PFSK-1 (cell line): ENCODE measurements around the gene COL23A1.

Source experiments
- SIN3A ChIP-seq: IDR thresholded peaks from 2 replicates; pipeline ENCODE4 v1.6.1; 2012; ENCODE audit warnings: mild to moderate bottlenecking, low read length, moderate library complexity, borderline replicate concordance; ENCODE audit not compliant: insufficient read depth
- TAF1 ChIP-seq: IDR thresholded peaks from 2 replicates; pipeline ENCODE4 v1.6.1; 2012; ENCODE audit warnings: low read length, control low read depth, borderline replicate concordance; ENCODE audit not compliant: insufficient read depth
- TF ChIP-seq, protein P1 (sequence below), 2 experiments: IDR thresholded peaks; 2 replicates each; pipeline versions ENCODE4 v1.6.1 to v1.8.0; 2011 to 2012; ENCODE audit warnings: low read depth in 2 of 2, low read length in 2 of 2, control low read depth in 1 of 2, inconsistent platforms in 1 of 2, mild to moderate bottlenecking in 1 of 2, moderate library complexity in 1 of 2; ENCODE audit not compliant: insufficient read depth in 1 of 2

DNA sequence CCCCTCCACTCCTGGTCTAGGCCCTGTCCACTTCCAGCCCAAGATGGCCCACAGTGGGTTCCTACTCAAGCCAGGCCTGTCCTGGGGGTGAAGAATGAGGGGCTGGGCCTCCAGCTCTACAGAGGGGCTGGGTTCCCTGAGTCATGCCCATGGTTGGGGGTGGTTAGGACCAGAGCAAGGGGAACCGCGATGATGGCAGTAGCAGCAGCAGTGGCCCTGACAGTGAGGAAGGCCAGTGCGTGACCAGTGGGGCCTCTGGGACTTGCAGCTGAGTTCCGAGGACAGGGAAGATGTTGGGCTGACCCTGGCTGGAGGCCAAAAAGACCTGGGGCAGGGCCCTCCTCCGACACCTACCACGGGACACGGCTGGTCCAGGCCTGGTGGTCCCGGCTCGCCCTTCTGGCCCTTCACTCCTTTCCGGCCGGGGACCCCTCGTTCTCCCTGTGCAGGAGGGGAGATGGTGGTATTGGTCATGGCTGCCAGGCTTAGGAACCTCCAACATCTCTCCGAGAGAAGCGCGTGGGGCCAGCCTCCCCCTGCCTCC is 348.4 kb downstream of the COL23A1 start:
- TF ChIP-seq, protein P1, sequence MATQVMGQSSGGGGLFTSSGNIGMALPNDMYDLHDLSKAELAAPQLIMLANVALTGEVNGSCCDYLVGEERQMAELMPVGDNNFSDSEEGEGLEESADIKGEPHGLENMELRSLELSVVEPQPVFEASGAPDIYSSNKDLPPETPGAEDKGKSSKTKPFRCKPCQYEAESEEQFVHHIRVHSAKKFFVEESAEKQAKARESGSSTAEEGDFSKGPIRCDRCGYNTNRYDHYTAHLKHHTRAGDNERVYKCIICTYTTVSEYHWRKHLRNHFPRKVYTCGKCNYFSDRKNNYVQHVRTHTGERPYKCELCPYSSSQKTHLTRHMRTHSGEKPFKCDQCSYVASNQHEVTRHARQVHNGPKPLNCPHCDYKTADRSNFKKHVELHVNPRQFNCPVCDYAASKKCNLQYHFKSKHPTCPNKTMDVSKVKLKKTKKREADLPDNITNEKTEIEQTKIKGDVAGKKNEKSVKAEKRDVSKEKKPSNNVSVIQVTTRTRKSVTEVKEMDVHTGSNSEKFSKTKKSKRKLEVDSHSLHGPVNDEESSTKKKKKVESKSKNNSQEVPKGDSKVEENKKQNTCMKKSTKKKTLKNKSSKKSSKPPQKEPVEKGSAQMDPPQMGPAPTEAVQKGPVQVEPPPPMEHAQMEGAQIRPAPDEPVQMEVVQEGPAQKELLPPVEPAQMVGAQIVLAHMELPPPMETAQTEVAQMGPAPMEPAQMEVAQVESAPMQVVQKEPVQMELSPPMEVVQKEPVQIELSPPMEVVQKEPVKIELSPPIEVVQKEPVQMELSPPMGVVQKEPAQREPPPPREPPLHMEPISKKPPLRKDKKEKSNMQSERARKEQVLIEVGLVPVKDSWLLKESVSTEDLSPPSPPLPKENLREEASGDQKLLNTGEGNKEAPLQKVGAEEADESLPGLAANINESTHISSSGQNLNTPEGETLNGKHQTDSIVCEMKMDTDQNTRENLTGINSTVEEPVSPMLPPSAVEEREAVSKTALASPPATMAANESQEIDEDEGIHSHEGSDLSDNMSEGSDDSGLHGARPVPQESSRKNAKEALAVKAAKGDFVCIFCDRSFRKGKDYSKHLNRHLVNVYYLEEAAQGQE (IDR thresholded peaks at IDR 0.05; ENCODE audit: insufficient read depth in 1 of 2, low read depth in 2 of 2, low read length in 2 of 2), result no peak
- TF ChIP-seq TAF1 (no peak), SIN3A (no peak)
